Stimulated activated effector memory CD8-positive, alpha-beta T cell treated with anti-CD3 and anti-CD28 coated beads, Interleukin-12 subunit alpha, Interleukin-12 subunit beta, amount 100 ng/mL, for 72 hours (primary cell): ENCODE measurements around the gene KIF2C.
A peak's percentile ranks its signal among the peaks of the same experiment; 100 is the strongest.
"Not testable (repeated sequence)": the region's sequence is repeated elsewhere in the genome, so short reads cannot be mapped to it uniquely, and the experiment has no call there.

Source experiments
- ATAC-seq: fragments of 150-1000 bp; cut with Tn5 transposase; 2 replicates; pipeline ENCODE4 v1.10.0; 2021
- DNase-seq, 2 donors: peaks; one replicate each; pipeline ENCODE4 v3.0.0; 2021 to 2022; ENCODE audit warnings: low spot score in 2 of 2
- H3K27ac Mint-ChIP-seq: one replicate; pipeline ENCODE4 v1.8.0; 2022; ENCODE audit warnings: mild to moderate bottlenecking, mixed read lengths
- H3K36me3 Mint-ChIP-seq: one replicate; pipeline ENCODE4 v1.8.0; 2022; ENCODE audit warnings: mild to moderate bottlenecking, mixed read lengths
- H3K4me1 Mint-ChIP-seq: one replicate; pipeline ENCODE4 v1.8.0; 2022; ENCODE audit warnings: mixed read lengths
- H3K4me3 Mint-ChIP-seq: one replicate; pipeline ENCODE4 v1.8.0; 2022; ENCODE audit warnings: mild to moderate bottlenecking, mixed read lengths
- H3K9me3 Mint-ChIP-seq: one replicate; pipeline ENCODE4 v1.8.0; 2022; ENCODE audit warnings: mixed read lengths

KIF2C gene

GRCh38 chr1:44739307-44740178, at the start of gene KIF2C:
TSS of gene KIF2C (plus strand) at chr1:44739837. CDS start at chr1:44739933, 96 bp downstream.
- peak; percentile 87 to 98 for DNase-seq
- H3K4me3 Mint-ChIP-seq: peak within 1 kb of the TSS; percentile 88
- peak within 1 kb of the TSS; percentile 88 for H3K27ac Mint-ChIP-seq
- H3K36me3 Mint-ChIP-seq: peaks cover 48% of the 10 kb centered on the region
- H3K9me3 Mint-ChIP-seq: no peaks in the 10 kb centered on the region
- H3K4me1 Mint-ChIP-seq: peaks cover 14% of the 10 kb centered on the region
- ATAC-seq: peak; percentile 98

DNA sequence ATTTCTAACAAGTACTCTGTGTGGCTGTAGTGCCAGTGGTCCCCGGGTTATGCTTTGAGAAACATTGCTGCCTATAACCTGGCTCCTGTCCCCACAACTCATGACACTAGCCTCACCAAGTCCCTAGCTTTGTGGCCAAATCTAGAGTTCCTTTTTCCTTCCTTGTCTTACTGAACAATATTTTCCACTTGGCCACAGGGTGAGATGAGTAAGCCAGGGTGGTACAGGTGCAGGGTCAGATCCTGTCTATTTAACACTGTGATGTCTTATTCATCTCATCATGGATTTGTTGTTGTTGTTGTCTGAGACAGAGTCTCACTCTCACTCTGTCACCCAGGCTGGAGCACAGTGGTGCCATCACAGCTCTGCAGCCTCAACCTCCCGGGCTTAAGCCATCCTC, 46.5 kb upstream of the KIF2C start:
- Mint-ChIP-seq H3K27ac (peak overlapping the region; percentile 79), H3K36me3 (no peaks in the 10 kb centered on the region)

DNA sequence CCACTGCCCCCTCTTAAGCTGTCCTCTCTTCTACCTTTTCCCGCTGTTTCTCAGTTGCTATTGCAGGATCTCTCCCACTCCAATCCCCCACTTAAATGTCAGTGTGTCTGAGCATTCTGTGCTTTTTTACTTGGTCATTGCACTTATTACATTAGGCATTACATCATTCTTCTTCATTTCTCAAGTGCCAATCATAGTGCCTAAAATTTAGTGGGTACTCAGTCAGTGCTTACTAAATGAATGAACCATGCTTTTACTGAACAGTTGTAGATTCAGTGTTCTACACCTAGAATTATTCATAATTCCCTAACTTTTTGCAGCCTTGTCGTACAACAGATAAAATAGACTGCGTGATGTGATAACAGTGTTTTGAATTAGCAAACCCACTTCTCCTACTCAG, 45.7 kb upstream of the KIF2C start:
- Mint-ChIP-seq H3K27ac (no peak overlapping the region), H3K4me3 (no peak overlapping the region), H3K36me3 (no peaks in the 10 kb centered on the region), H3K4me1 (peaks cover 30% of the 10 kb centered on the region), H3K9me3 (no peaks in the 10 kb centered on the region)
- ATAC-seq (no peak), DNase-seq (no peak)

More for the DNA sequence above, 46.5 kb upstream of the KIF2C start:
- Mint-ChIP-seq H3K4me3 (no peak overlapping the region), H3K4me1 (peaks cover 30% of the 10 kb centered on the region), H3K9me3 (no peaks in the 10 kb centered on the region)
- DNase-seq: no peak
- peak; percentile 82 for ATAC-seq

GRCh38 chr1:44694863-44695478, 44.7 kb upstream of the KIF2C start:
- Mint-ChIP-seq H3K36me3 (no peaks in the 10 kb centered on the region), H3K4me3 (no peak overlapping the region), H3K9me3 (no peaks in the 10 kb centered on the region), H3K4me1 (peaks cover 30% of the 10 kb centered on the region), H3K27ac (no peak overlapping the region)
- ATAC-seq (no peak), DNase-seq (no peak)

DNA sequence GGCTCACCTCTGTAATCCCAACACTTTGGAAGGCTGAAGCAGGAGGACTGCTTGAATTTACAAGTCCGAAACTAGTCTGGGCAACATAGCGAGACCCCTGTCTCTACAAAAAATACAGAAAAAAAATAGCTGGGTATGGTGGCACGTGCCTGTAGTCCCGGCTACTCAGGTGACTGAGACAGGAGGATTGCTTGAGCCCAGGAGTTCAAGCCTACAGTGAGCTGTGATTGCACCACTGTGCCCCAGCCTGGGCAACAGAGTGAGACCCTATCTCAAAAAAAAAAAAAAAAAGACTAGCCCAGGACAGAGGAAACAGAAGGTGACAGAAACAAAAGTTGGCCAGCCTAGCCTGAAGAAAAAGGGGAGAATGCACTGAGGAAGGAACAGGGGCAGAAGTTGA, 44.0 kb upstream of the KIF2C start:
- Mint-ChIP-seq H3K9me3 (no peaks in the 10 kb centered on the region), H3K27ac (peak overlapping the region; percentile 71), H3K4me3 (no peak overlapping the region), H3K36me3 (no peaks in the 10 kb centered on the region), H3K4me1 (peaks cover 30% of the 10 kb centered on the region)
- ATAC-seq (no peak), DNase-seq (no peak)

GRCh38 chr1:44696101-44696500, 43.5 kb upstream of the KIF2C start:
- Mint-ChIP-seq H3K36me3 (no peaks in the 10 kb centered on the region), H3K4me3 (no peak overlapping the region), H3K27ac (peak overlapping the region; percentile 88), H3K9me3 (no peaks in the 10 kb centered on the region), H3K4me1 (peaks cover 30% of the 10 kb centered on the region)
- ATAC-seq (no peak), DNase-seq (no peak)

- H3K4me3 Mint-ChIP-seq: no peak overlapping the region
- no peaks in the 10 kb centered on the region for H3K36me3 Mint-ChIP-seq
- DNase-seq: peak in 1 of 2 donors; percentile 14
- H3K4me1 Mint-ChIP-seq: peaks cover 24% of the 10 kb centered on the region
- H3K9me3 Mint-ChIP-seq: no peaks in the 10 kb centered on the region
- H3K27ac Mint-ChIP-seq: peak overlapping the region; percentile 88
- ATAC-seq: peak; percentile 89
Measured at GRCh38 chr1:44696789-44697345, 42.8 kb upstream of the KIF2C start.

DNA sequence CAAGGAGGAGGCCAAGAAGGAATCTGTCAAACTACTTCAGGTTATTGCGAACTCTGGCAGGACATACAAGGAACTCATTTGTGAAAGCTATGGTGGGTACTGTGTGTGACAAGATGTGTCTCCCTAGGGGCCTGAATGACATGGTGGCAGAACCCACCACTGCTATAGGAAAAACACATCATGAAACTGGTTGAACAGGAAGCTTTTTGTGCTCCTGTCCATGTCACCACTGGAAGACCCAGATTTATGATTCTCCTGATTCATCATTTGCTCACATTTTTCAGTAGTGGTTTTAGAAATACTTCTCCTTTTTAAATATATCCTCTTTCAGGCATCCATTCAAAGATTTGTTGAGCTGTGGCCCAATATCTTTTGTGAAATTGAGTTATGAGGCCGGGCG, 41.5 kb upstream of the KIF2C start:
- DNase-seq (no peak), ATAC-seq (no peak)
- H3K4me1 Mint-ChIP-seq: peaks cover 22% of the 10 kb centered on the region
- H3K36me3 Mint-ChIP-seq: no peaks in the 10 kb centered on the region
- H3K27ac Mint-ChIP-seq: no peak overlapping the region
- H3K9me3 Mint-ChIP-seq: no peaks in the 10 kb centered on the region
- H3K4me3 Mint-ChIP-seq: no peak overlapping the region

DNA sequence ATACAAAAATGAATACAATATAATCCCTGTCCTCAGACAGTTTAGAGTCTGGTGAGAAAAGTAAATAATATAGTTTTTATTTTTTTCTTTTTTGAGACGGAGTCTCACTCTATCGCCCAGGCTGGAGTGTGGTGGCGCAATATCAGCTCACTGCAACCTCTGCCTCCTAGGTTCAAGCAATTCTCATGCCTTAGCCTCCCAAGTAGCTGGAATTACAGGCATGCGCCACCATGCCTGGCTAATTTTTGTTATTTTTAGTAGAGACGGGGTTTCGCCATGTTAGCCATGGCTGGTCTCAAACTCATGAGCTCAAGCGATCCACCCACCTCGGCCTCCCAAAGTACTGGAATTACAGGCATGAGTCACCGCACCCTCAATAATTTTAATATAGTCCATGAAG, 40.3 kb upstream of the KIF2C start:
- H3K4me3 Mint-ChIP-seq, ATAC-seq, DNase-seq, H3K27ac Mint-ChIP-seq, H3K36me3 Mint-ChIP-seq, H3K9me3 Mint-ChIP-seq: not testable (repeated sequence)
- H3K4me1 Mint-ChIP-seq: peaks cover 13% of the 10 kb centered on the region

GRCh38 chr1:44700573-44700972, 39.1 kb upstream of the KIF2C start:
- H3K9me3 Mint-ChIP-seq: no peaks in the 10 kb centered on the region
- H3K4me1 Mint-ChIP-seq: peaks cover 13% of the 10 kb centered on the region
- no peaks in the 10 kb centered on the region for H3K36me3 Mint-ChIP-seq
- H3K27ac Mint-ChIP-seq: no peak overlapping the region
- no peak for ATAC-seq
- DNase-seq: no peak
- no peak overlapping the region for H3K4me3 Mint-ChIP-seq

DNA sequence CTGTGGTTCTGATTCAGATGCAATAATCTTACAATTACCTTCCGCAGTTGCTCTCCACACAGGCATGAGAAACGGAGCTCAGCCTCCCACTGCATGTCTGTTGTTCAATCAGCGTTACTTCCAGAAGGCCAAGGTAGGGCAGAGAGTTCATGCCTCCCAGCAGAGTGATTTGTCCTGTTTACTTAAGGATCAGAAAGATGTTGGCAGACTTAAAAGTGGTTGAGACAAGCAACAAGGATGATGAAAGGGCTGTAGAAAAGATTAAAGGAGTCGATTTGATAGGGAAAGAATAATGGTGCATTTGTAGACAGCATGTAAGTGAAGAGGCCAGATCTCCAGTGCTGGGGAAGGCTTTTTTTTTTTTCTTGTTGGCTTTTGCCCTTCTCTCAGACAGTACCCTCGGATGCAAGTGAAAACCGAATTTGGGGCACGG, 38.5 kb upstream of the KIF2C start:
- ATAC-seq: no peak
- Mint-ChIP-seq H3K4me1 (peaks cover 13% of the 10 kb centered on the region), H3K36me3 (no peaks in the 10 kb centered on the region), H3K4me3 (no peak overlapping the region), H3K9me3 (no peaks in the 10 kb centered on the region), H3K27ac (no peak overlapping the region)
- DNase-seq: no peak

GRCh38 chr1:44705470-44705869, 34.2 kb upstream of the KIF2C start:
- DNase-seq (no peak), ATAC-seq (no peak)
- H3K36me3 Mint-ChIP-seq: no peaks in the 10 kb centered on the region
- H3K4me3 Mint-ChIP-seq: no peak overlapping the region
- H3K27ac Mint-ChIP-seq: no peak overlapping the region
- peaks cover 21% of the 10 kb centered on the region for H3K4me1 Mint-ChIP-seq
- H3K9me3 Mint-ChIP-seq: no peaks in the 10 kb centered on the region

- H3K36me3 Mint-ChIP-seq: no peaks in the 10 kb centered on the region
- peaks cover 21% of the 10 kb centered on the region for H3K4me1 Mint-ChIP-seq
- ATAC-seq (peak; percentile 16), DNase-seq (no peak)
- H3K4me3 Mint-ChIP-seq: no peak overlapping the region
- no peaks in the 10 kb centered on the region for H3K9me3 Mint-ChIP-seq
- H3K27ac Mint-ChIP-seq: no peak overlapping the region
Measured at GRCh38 chr1:44705938-44706337, 33.7 kb upstream of the KIF2C start.

GRCh38 chr1:44707112-44707881, 32.3 kb upstream of the KIF2C start:
- Mint-ChIP-seq H3K9me3 (no peaks in the 10 kb centered on the region), H3K4me3 (peak overlapping the region; percentile 44), H3K27ac (peak overlapping the region; percentile 11), H3K36me3 (no peaks in the 10 kb centered on the region), H3K4me1 (peaks cover 21% of the 10 kb centered on the region)
- DNase-seq (no peak), ATAC-seq (no peak)
